Mucosa of descending colon (tissue), 3 donors: ENCODE measurements around the gene RAB15. TPM values are rescaled to one million over a fixed set of nuclear protein-coding genes. Genes with fewer than 3 reads are reported as not detected.
A peak's percentile ranks its signal among the peaks of the same experiment; 100 is the strongest.

Experiments
- ATAC-seq: fragments of 200-7000 bp; cut with Tn5 transposase; one replicate; pipeline ENCODE4 v1.9.1; 2020; ENCODE audit warnings: mild to moderate bottlenecking, moderate library complexity
- DNase-seq, 3 donors: peaks; one replicate each; pipeline ENCODE4 v3.0.0-alpha.2; 2020
- H3K36me3 ChIP-seq: fragments of 200-600 bp; one replicate; pipeline ENCODE4 v1.8.0; 2021; ENCODE audit warnings: low read depth, mild to moderate bottlenecking
- H3K4me1 ChIP-seq: fragments of 200-600 bp; one replicate; pipeline ENCODE4 v1.8.0; 2021; ENCODE audit warnings: low read depth, mild to moderate bottlenecking
- H3K4me3 ChIP-seq: fragments of 200-600 bp; one replicate; pipeline ENCODE4 v1.8.0; 2021; ENCODE audit warnings: mild to moderate bottlenecking
- H3K9me3 ChIP-seq: fragments of 200-600 bp; one replicate; pipeline ENCODE4 v1.8.0; 2021; ENCODE audit warnings: mild to moderate bottlenecking
- CTCF ChIP-seq: fragments of 200-600 bp; IDR thresholded peaks from one replicate; pipeline ENCODE4 v1.8.0; 2022; ENCODE audit warnings: antibody characterized with exemption, mild to moderate bottlenecking
- intact Hi-C, 2 donors: fragments of 100-400 bp; cut with DNase I in 1 of 2; cut with micrococcal nuclease in 1 of 2; formaldehyde crosslinking; loops; one replicate each; pipeline versions ENCODE4 v1.11.0 to v1.11.1; 2022; cut with DNase I, micrococcal nuclease
- total RNA-seq, 3 donors: library from RNA; stranded (reverse); fragmentation: NEBNext Ultra II Directional in 2 of 3; extraction: Animal tissue kit (Norgen Biotek cat#: 25700) in 2 of 3; gene quantifications; one replicate each; pipeline versions ENCODE4 v1.2.1 to v1.2.4, GENCODE V29; 2021 to 2023
- donor health status: DM: no; HTN: no; CAD: no; lungs with moderate emphysema.
- donor health status: DM: no; HTN: no; CAD: no.
- donor health status: DM: no; HTN: yes; CAD: no.

The RAB15 gene
- total RNA-seq, 3 donors from 2014 or later: 21.2 to 46.1 (median 24.0) TPM

GRCh38 chr14:64990296-64990695, 18.2 kb upstream of the RAB15 start:
- Histone ChIP-seq H3K36me3 (no peaks in the 10 kb centered on the region), H3K9me3 (no peaks in the 10 kb centered on the region), H3K4me3 (no peak overlapping the region), H3K4me1 (peaks cover 16% of the 10 kb centered on the region)
- intact Hi-C loops: no loop called here
- no peak for ATAC-seq
- TF ChIP-seq CTCF: no peak
- DNase-seq: no peak

GRCh38 chr14:64987438-64987767, 15.3 kb upstream of the RAB15 start:
- no peaks in the 10 kb centered on the region for H3K36me3 ChIP-seq
- peak overlapping the region; percentile 47 for H3K4me3 ChIP-seq
- intact Hi-C loops: loop anchor here in 1 of 2 donors (10.0 kb wide), 1 partner anchor 163 kb away; no protein-coding TSS in a partner anchor
- H3K9me3 ChIP-seq: no peaks in the 10 kb centered on the region
- peaks cover 16% of the 10 kb centered on the region for H3K4me1 ChIP-seq
- TF ChIP-seq CTCF: no peak
- no peak for DNase-seq
- ATAC-seq: no peak

- intact Hi-C loops: loop anchor here in 1 of 2 donors (10.0 kb wide), 1 partner anchor 162 kb away; no protein-coding TSS in a partner anchor
Observed at GRCh38 chr14:64986648-64987437, 14.7 kb upstream of the RAB15 start, which contains the start of gene FNTB. Gene FNTB (plus strand): TSS chr14:64986895. CDS start chr14:64986954, 59 bp downstream.

GRCh38 chr14:64983439-64984310, 11.5 kb upstream of the RAB15 start:
- ATAC-seq (no peak), DNase-seq (peak in 1 of 3 donors; percentile 46)
- Histone ChIP-seq H3K4me1 (peaks cover 16% of the 10 kb centered on the region), H3K9me3 (no peaks in the 10 kb centered on the region), H3K36me3 (no peaks in the 10 kb centered on the region), H3K4me3 (no peak overlapping the region)
- intact Hi-C loops: loop anchor here in 1 of 2 donors (10.0 kb wide), 1 partner anchor 159 kb away; no protein-coding TSS in a partner anchor
- no peak for TF ChIP-seq CTCF

More at GRCh38 chr14:64986648-64987437, 14.7 kb upstream of the RAB15 start, which contains the start of gene FNTB:
- Histone ChIP-seq H3K9me3 (no peaks in the 10 kb centered on the region), H3K4me1 (peaks cover 16% of the 10 kb centered on the region), H3K4me3 (peak within 1 kb of the TSS; percentile 47), H3K36me3 (no peaks in the 10 kb centered on the region)
- peak; percentile 98 for ATAC-seq
- DNase-seq: peak; percentile 97
- TF ChIP-seq CTCF: peak; percentile 78

GRCh38 chr14:64979336-64980074, 7.4 kb upstream of the RAB15 start:
- intact Hi-C loops: loop anchor here in 1 of 2 donors (10.0 kb wide), 1 partner anchor 155 kb away; no protein-coding TSS in a partner anchor
- Histone ChIP-seq H3K9me3 (no peaks in the 10 kb centered on the region), H3K4me1 (no peaks in the 10 kb centered on the region), H3K4me3 (no peak overlapping the region), H3K36me3 (no peaks in the 10 kb centered on the region)
- no peak for DNase-seq
- ATAC-seq: peak; percentile 8
- no peak for TF ChIP-seq CTCF
